Epithelial cell of proximal tubule (primary cell): Measurements from ENCODE around the gene HILPDA. TPM values are rescaled to one million over a fixed set of nuclear protein-coding genes. Genes with fewer than 3 reads are reported as not detected.

Experiments used
- DNase-seq: peaks from one replicate; pipeline ENCODE4 v3.0.0-alpha.2; 2011; ENCODE audit warnings: low read depth
- H3K4me3 ChIP-seq: 2 replicates; pipeline ENCODE4 v1.5.1; 2011; ENCODE audit warnings: low read depth, mild to moderate bottlenecking, low read length
- total RNA-seq: library from RNA; depleted of rRNA; stranded (reverse); fragments of >200 nt; gene quantifications from 2 replicates; pipeline ENCODE4 v1.2.3, GENCODE V29; 2015
- TF ChIP-seq, protein P1 (sequence below): conservative IDR thresholded peaks from 2 replicates; pipeline ENCODE4 v1.5.1; 2012; ENCODE audit warnings: low read depth, mild to moderate bottlenecking, low read length

The HILPDA gene
- total RNA-seq, 1 donor from 2014 or later, result 33.7 TPM

- TF ChIP-seq, protein P1, sequence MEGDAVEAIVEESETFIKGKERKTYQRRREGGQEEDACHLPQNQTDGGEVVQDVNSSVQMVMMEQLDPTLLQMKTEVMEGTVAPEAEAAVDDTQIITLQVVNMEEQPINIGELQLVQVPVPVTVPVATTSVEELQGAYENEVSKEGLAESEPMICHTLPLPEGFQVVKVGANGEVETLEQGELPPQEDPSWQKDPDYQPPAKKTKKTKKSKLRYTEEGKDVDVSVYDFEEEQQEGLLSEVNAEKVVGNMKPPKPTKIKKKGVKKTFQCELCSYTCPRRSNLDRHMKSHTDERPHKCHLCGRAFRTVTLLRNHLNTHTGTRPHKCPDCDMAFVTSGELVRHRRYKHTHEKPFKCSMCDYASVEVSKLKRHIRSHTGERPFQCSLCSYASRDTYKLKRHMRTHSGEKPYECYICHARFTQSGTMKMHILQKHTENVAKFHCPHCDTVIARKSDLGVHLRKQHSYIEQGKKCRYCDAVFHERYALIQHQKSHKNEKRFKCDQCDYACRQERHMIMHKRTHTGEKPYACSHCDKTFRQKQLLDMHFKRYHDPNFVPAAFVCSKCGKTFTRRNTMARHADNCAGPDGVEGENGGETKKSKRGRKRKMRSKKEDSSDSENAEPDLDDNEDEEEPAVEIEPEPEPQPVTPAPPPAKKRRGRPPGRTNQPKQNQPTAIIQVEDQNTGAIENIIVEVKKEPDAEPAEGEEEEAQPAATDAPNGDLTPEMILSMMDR, result no peak
- no peak overlapping the region for H3K4me3 ChIP-seq
- DNase-seq, result no peak
These were observed 9.4 kb upstream of the HILPDA start for GRCh38 chr7:128446306-128446705.

- TF ChIP-seq, protein P1, result no peak
- no peak overlapping the region for H3K4me3 ChIP-seq
- no peak for DNase-seq
These were observed 7.6 kb upstream of the HILPDA start for GRCh38 chr7:128447941-128448564.

DNA sequence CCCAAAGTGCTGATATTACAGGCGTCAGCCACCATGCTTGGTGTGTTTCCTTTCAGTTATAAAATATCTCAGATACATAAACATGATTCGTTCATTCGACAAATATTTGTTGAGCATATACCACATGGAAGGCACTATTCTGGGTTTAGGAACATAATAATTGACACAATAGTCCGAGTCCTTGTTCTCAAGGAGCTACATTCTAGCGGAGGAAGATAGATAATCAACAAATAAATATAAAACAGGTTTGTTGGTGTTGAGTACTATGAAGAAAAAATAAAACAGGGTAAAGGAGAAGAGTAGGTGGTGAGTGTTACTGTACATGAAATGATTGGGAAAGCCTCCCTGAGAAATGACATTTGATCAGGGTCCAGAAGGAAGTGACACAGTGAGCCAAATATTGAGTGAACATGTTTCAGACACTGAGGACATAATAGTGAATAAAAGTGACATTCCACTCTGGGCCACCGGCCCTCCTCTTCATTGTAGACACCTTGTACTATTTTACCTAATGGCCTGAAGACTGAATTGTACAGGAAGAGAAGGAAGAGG, 6.9 kb upstream of the HILPDA start:
- DNase-seq, result no peak
- TF ChIP-seq, protein P1, result no peak

DNA sequence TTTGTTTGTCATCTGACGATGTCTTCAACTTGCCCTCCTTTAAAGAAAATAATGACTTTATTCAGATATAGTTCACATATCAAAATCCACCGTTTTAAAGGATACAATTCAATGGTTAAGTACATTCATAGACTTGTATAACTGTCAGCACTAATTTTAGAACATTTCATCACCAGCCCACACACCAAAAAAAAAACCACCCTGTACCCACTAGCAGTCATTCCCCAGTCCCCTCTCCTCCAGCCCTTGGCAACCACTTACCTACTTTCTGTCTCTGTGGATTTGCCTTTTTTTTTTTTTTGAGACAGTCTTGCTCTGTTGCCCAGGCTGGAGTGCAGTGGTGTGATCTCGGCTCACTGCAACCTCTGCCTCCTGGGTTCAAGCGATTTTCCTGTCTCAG, 5.3 kb upstream of the HILPDA start:
- no peak for DNase-seq
- no peak overlapping the region for H3K4me3 ChIP-seq
- TF ChIP-seq, protein P1, result no peak

More for the DNA sequence above, 6.9 kb upstream of the HILPDA start:
- H3K4me3 ChIP-seq, result no peak overlapping the region

DNA sequence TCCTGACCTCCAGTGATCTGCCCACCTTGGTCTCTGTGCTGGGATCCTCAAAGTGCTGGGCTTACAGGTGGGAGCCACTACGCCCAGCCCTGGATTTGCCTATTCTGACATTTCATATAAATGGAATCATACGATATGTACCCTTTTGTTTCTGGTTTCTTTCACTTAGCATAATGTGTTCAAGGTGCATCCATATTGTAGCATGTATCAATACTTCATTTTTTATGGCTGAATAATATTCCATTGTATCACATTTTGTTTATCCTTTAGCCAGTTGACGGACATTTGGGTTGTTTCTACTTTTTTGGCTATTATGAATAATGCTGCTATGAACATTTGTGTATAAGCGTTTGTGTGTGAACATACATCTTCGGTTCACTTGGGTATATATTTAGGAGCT, 4.8 kb upstream of the HILPDA start:
- TF ChIP-seq, protein P1, result no peak
- H3K4me3 ChIP-seq, result no peak overlapping the region
- no peak for DNase-seq

- no peak overlapping the region for H3K4me3 ChIP-seq
- no peak for DNase-seq
- TF ChIP-seq, protein P1, result no peak
These were observed 3.1 kb upstream of the HILPDA start for GRCh38 chr7:128452552-128452951.
